AG04450 (cell line): ENCODE measurements around the gene HIVEP3. TPM values are rescaled to one million over a fixed set of nuclear protein-coding genes. Genes with fewer than 3 reads are reported as not detected.

ENCODE experiments used
- CTCF ChIA-PET: fragments of 300-600, 350-600 bp; formaldehyde crosslinking; extraction: SDS; loops from one replicate; lab custom pipeline; 2022; ENCODE audit warnings: antibody characterized with exemption, inconsistent platforms; lab: Charles Lee
- POLR2A ChIA-PET: fragments of 350-600 bp; formaldehyde crosslinking; extraction: SDS; loops from one replicate; lab custom pipeline; 2021; ENCODE audit warnings: antibody characterized with exemption, inconsistent platforms; lab: Yijun Ruan, JAX
- DNase-seq: peaks from one replicate; pipeline ENCODE4 v3.0.0-alpha.2; 2011; ENCODE audit warnings: low read depth, low spot score
- H3K27ac ChIP-seq: one replicate; pipeline ENCODE4 v1.5.1; 2012; ENCODE audit warnings: low read depth, low read length, control low read depth
- H3K27me3 ChIP-seq: one replicate; pipeline ENCODE4 v1.6.0; 2012; ENCODE audit warnings: low read length; ENCODE audit not compliant: control insufficient read depth, insufficient read depth
- H3K4me3 ChIP-seq: 2 replicates; pipeline ENCODE4 v1.5.1; 2011; ENCODE audit warnings: mild to moderate bottlenecking, low read depth, low read length, control low read depth
- H3K9me3 ChIP-seq: 2 replicates; pipeline ENCODE4 v1.5.1; 2012; ENCODE audit warnings: low read length; ENCODE audit not compliant: control insufficient read depth, insufficient read depth
- CTCF ChIP-seq: IDR thresholded peaks from 2 replicates; pipeline ENCODE4 v1.5.1; 2011; ENCODE audit warnings: low read depth, low read length, control low read depth, inconsistent platforms
- polyA plus RNA-seq: library from polyadenylated mRNA; depleted of rRNA; stranded (reverse); fragments of >200 nt; gene quantifications from 2 replicates; pipeline ENCODE4 v1.2.3, GENCODE V29; 2011

The HIVEP3 gene
- polyA plus RNA-seq, 1 experiment, result 4.8 TPM

- DNase-seq, result no peak
- no peaks in the 10 kb centered on the region for H3K27me3 ChIP-seq
- ChIA-PET CTCF (interaction anchor here (1.5 to 3.2 kb wide), 2 partner anchors 23 to 635 kb away, joined by 3 to 22 read pairs; no protein-coding TSS in a partner anchor), POLR2A (no interaction called here)
- no peak for TF ChIP-seq CTCF
- no peak overlapping the region for H3K4me3 ChIP-seq
- no peak overlapping the region for H3K27ac ChIP-seq
- no peaks in the 10 kb centered on the region for H3K9me3 ChIP-seq
These were observed 379.8 kb downstream of the HIVEP3 start for GRCh38 chr1:41538741-41539417.

GRCh38 chr1:41537788-41538351, 380.9 kb downstream of the HIVEP3 start:
- TF ChIP-seq CTCF, result no peak
- no peaks in the 10 kb centered on the region for H3K27me3 ChIP-seq
- ChIA-PET CTCF (interaction anchor here (3.2 kb wide), 1 partner anchor 22 kb away, joined by 22 read pairs; no protein-coding TSS in a partner anchor), POLR2A (interaction anchor here (0.7 to 0.9 kb wide), 2 partner anchors 135 to 268 kb away, joined by 3 read pairs; no protein-coding TSS in a partner anchor)
- H3K27ac ChIP-seq, result no peak overlapping the region
- DNase-seq, result peak; percentile 69
- H3K4me3 ChIP-seq, result no peak overlapping the region
- no peaks in the 10 kb centered on the region; the same call in 1 of the 2 replicates for H3K9me3 ChIP-seq

GRCh38 chr1:41537251-41537650, 381.5 kb downstream of the HIVEP3 start:
- H3K9me3 ChIP-seq, result no peaks in the 10 kb centered on the region; the same call in 1 of the 2 replicates
- CTCF ChIA-PET, result interaction anchor here (3.2 kb wide), 1 partner anchor 21 kb away, joined by 22 read pairs; no protein-coding TSS in a partner anchor
- H3K4me3 ChIP-seq, result no peak overlapping the region
- H3K27me3 ChIP-seq, result no peaks in the 10 kb centered on the region
- no peak for DNase-seq
- H3K27ac ChIP-seq, result no peak overlapping the region
- TF ChIP-seq CTCF, result no peak
- POLR2A ChIA-PET, result interaction anchor here (0.7 to 0.9 kb wide), 2 partner anchors 135 to 267 kb away, joined by 3 read pairs; no protein-coding TSS in a partner anchor

GRCh38 chr1:41536361-41536802, 382.3 kb downstream of the HIVEP3 start:
- POLR2A ChIA-PET, result no interaction called here
- CTCF ChIA-PET, result interaction anchor here (3.2 kb wide), 1 partner anchor 20 kb away, joined by 22 read pairs; no protein-coding TSS in a partner anchor
- DNase-seq, result no peak
- no peaks in the 10 kb centered on the region for H3K27me3 ChIP-seq
- H3K27ac ChIP-seq, result no peak overlapping the region
- no peak overlapping the region for H3K4me3 ChIP-seq
- H3K9me3 ChIP-seq, result no peaks in the 10 kb centered on the region; the same call in 1 of the 2 replicates
- no peak for TF ChIP-seq CTCF
